Stimulated activated CD4-positive, alpha-beta T cell treated with anti-CD3 and anti-CD28 coated beads, Interleukin-1b, Interleukin-23, amount 100 ng/mL, for 1 hour (primary cell): ENCODE results near the gene SLC35A3.

Experiments used
- DNase-seq, 2 donors: peaks; one replicate each; pipeline ENCODE4 v3.0.0-alpha.2; 2020; ENCODE audit warnings: low read depth in 2 of 2

SLC35A3 gene

DNA sequence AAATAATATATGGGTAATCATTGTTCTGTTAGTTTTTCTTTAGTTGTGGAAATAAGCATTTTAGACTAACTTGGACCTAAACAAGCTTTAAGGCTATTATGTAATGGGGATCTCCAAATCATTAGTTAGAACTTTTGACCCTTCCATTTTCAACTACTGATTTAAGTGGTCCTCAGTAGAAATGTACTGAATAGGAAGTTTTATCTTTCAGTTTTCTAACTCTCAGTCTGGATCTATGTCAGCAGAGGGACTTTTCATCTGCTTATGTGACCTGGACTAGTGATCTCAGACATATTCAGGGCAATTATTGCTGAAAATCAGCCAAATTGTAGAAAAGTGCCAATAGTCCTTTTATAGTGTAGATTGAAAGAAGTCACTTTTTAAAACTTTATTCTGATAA lies 106.9 kb downstream of the SLC35A3 start:
- no peak for DNase-seq

DNA sequence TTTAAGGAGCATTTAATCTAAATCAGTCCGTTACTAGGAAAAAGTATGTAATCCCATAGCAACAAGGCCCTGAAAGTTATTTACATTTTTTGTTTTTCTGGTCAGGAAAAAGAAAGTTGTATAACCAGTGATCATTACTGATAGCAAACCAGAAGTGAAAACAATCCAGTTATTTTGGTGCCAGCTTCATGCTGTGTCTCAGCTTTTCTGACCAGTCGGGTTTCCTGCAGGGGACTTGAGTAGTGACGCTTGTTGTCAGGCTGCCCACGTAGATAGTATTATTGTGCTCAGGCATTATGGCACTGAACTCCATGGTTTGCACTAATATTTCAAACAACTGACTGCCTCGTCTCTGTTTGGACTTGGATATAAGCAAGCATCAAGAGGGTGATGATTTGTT lies 107.7 kb downstream of the SLC35A3 start:
- DNase-seq, result no peak

DNA sequence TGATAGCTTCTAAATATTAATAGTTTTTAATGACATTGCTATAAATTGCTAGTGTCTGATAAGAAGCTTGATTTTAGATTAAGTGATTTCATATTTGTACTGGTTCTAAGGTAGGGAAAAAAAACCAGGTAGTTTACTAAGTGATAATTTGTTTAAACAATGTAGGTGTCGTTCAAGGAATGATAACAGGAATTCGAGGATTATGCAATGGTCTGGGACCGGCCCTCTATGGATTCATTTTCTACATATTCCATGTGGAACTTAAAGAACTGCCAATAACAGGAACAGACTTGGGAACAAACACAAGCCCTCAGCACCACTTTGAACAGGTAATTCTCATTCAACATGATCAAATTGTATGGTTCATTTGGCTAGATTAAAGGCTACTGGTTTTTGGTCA lies 110.5 kb downstream of the SLC35A3 start:
- no peak for DNase-seq
